SKM-1 (cell line): ENCODE measurements around the gene CPEB3.

Source experiments
- DNase-seq: peaks from one replicate; lab custom pipeline; 2025; ENCODE audit not compliant: unreplicated experiment; lab: John Stamatoyannopoulos, UW

Gene CPEB3

GRCh38 chr10:92268748-92269147 is 22.1 kb downstream of the CPEB3 start:
- peak; percentile 45 for DNase-seq

DNA sequence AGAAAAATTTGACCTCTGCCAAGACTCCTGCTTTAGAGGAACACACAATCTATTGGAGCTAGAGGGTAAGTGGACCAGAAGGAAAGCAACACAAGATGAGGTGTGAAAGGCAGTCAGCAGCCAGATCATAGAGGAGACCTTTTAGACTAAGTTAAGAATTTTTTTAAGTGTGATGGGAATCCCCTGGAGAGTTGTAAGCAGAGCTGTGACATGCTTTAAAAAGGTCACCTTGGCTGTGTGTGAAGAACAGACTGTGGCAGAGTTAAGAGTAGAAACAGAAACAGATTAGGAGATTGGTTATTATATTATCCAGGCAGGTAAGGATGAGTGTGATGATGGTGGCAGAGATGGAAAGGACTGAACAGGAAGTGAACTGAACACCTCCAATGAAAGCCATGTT is 23.5 kb downstream of the CPEB3 start:
- DNase-seq: no peak

GRCh38 chr10:92265687-92266258 is 25.1 kb downstream of the CPEB3 start:
- DNase-seq: no peak

GRCh38 chr10:92264249-92264648 is 26.6 kb downstream of the CPEB3 start:
- no peak for DNase-seq

DNA sequence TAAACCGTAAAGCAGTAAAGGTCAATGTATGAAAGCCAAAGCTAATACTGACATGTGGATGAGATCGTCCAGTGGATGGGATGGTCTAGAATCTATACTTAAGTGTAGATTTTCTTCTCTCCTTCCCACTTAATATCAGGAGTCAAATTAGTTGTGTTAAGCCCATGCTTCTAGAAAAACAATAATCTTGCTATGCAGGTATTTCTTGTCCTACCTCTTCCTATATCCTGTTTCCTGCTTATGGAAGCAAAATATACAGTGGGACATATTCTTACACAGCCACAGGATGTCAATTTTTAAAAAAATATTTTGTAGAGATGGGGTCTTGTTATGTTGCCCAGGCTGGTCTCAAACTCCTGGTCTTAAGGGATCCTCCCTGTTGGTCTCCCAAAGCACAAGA is 27.5 kb downstream of the CPEB3 start:
- no peak for DNase-seq

DNA sequence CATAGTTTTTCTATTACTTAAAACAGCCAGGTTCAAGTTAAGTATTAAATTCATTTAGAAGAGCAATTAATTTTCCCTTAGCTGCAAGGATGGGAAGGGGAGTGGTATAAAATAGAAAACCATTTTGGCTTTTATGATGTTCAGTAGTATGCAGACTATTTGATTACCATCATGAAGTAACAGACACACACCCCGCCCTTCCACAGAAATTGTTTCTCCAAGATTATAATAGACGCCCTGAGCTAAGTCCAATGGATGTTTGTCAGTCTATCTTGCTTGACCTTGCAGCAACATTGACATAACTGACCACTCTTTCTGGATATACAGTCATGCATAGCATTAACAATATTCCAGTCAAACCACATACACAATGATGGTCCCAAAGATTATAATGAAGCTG is 42.3 kb downstream of the CPEB3 start:
- no peak for DNase-seq

DNA sequence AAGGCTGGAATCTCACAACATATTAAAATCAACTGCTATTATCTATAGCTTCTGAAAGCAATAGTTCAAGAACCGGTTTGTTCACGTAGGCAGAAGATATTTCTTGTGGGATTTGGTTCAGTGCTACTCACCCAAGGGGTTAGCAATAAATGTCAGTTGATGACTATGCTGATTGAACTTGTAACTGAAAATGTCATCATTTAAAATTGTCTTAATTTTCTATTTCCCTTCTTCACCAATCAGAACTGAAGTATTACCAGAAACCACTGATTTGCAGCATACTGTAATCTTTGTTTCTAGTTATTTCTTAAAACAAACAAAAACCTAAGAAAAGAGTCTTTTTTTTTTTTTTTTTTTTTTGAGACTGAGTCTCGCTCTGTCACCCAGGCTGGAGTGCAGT is 46.1 kb downstream of the CPEB3 start:
- no peak for DNase-seq

GRCh38 chr10:92242910-92243671 is 47.8 kb downstream of the CPEB3 start:
- DNase-seq: peak; percentile 69

DNA sequence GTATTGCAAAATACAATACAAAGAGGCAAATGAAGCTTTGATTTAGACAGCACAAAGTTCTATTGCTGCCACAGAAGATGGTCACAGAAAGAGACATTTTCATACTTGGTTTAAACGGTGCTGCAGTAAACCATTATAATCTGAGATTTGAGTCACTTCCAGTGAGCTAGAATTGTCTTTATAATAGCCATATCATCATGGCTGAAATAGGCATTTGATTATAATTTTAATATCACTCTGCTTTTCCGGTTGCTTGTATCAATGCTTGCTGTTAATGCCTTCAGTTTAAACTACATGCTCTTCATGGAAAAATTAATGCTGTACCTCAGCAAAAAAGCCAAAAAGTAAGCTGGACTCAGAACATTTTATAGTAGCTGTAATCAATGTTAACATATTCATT is 48.5 kb downstream of the CPEB3 start:
- no peak for DNase-seq

GRCh38 chr10:92241501-92241900 is 49.4 kb downstream of the CPEB3 start:
- no peak for DNase-seq

DNA sequence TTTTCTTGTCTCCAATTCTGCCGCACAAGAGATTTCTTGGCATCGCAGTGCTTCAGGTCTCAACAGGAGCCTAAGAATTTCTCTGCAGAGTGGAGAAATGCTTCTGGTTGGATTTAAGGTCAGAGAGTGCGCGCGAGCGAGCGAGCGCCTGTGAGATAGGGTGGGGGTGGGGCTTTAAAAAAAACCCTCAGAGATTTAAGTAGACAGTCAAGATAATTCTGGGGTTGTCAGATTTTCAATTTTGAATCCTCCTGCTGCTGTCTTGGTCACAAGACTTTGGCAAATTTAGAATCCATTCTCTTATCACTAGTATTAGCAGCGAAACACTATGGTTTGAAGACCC is 49.7 kb downstream of the CPEB3 start:
- no peak for DNase-seq

GRCh38 chr10:92240289-92241157 is 50.4 kb downstream of the CPEB3 start:
- DNase-seq: peak; percentile 95

GRCh38 chr10:92239600-92240288 is 51.1 kb downstream of the CPEB3 start:
- no peak for DNase-seq

DNA sequence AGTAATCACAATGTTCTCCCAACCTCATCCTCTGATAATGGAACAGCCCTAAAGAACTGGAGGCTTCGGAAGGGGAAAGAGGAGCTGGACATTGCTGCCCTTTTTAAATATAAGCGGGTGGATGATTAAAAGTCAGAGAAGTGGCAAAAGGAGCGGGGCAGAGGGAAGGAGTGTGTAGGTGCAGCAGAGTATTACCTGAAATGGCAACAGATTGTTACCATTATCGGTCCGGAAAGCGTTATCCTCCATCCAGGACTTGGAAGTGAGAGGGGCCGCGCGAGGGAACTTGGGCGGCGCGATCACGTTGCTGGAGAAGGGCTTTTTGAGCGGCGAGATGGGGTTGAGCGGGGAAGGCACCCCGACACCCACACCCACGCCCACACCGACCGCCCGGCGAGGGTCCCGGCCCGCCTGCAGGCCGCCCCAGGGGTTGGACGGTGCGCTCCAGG is 51.7 kb downstream of the CPEB3 start:
- DNase-seq: no peak

DNA sequence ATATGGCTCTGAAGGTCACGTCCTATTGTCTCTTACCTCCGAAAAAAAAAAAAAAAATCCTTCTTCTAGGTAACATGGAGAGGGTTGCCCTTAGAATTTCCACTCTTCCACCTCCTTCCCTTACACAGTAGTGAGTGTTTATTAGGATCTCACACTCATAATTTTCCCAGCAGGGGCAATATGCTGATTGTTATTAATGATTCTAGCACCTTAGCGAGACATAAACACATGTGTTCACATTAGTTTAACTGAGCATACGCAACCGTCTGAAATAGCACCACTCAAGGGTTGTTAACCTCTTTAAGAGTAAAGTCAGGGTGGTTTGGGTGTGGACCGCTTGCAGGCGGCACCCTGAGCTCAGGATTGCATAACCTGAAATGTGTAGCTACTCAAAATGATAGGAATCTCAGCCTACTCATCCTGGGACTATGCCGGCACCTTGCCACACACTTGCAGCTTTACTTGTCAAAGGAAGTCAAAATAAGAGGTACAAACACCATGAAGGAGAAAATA is 52.2 kb downstream of the CPEB3 start:
- DNase-seq: no peak

GRCh38 chr10:92238054-92238585 is 52.8 kb downstream of the CPEB3 start:
- no peak for DNase-seq

DNA sequence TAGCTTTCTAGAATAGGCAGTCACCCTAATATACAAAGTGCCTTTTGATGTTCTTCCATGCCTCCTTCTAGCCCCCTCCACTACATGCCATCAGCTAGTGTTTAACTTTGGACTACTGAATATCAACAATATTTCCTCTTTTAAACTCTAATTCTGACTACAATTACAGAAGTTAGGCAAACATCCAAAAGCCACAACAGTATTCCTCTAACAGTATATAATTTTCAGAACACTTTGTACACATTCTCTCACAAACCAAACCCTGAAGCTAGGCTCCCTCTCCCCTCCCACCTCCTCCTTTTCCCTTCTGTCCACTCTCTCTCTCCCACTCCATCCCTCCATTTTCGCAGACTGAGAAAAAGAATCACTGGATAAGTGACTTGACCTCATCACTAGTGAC is 59.7 kb downstream of the CPEB3 start:
- no peak for DNase-seq

GRCh38 chr10:92222603-92223262 is 68.1 kb downstream of the CPEB3 start:
- no peak for DNase-seq

- no peak for DNase-seq
Measured at GRCh38 chr10:92219559-92219958, 71.3 kb downstream of the CPEB3 start.

DNA sequence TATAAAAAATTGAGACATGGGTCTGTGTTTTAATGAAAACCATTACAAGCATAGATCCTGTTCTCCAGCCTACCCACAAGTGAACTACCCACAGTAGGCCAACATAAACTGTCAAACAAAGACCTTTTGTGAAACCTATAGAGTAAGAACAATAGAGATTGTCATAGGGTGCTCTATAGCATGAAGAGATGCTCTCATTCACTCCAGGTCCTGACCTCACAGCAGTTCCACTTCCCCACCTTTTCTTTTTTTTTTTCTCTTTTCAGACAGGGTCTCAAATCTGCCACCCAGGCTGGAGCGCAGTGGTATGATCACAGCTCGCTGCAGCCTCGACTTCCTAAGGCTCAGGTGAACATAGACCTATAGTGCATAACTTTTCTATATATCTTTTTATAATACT is 72.3 kb downstream of the CPEB3 start:
- DNase-seq: no peak
